ENCODE results near the gene MOV10.

Gene MOV10

DNA sequence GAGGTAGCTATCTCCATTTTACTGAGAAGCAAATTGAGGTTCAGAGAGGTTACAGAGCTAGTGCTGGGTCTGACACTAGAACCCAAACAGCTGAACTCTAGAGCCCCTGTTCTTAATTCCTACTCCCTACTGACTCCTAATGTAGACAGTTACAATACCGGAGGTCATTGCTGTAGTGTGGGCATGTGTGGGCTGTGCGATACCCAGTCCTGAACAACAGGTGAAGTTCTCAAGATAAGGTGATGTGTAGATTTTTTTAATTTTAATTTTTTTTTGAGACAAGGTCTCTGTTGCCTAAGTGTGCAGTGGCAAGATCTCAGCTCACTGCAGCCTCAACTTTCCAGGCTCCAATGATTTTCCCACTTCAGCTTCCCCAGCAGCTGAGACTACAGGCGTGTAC is 34.0 kb downstream of the MOV10 start:
- Mint-ChIP-seq H3K4me3 (no peak overlapping the region), H3K27ac (no peak overlapping the region)

GRCh38 chr1:112710159-112710558 is 35.7 kb downstream of the MOV10 start:
- DNase-seq (ENCODE audit: low spot score), result no peak
- H3K36me3 Mint-ChIP-seq (ENCODE audit: low read depth), result no peaks in the 10 kb centered on the region
- peaks cover 21% of the 10 kb centered on the region for H3K4me1 Mint-ChIP-seq (ENCODE audit: low read depth)
- H3K9me3 Mint-ChIP-seq, result no peaks in the 10 kb centered on the region
- H3K27me3 Mint-ChIP-seq (ENCODE audit: low read depth), result peaks cover 38% of the 10 kb centered on the region
- no peak overlapping the region for H3K4me3 Mint-ChIP-seq
- no peak overlapping the region for H3K27ac Mint-ChIP-seq

More for the DNA sequence above, 34.0 kb downstream of the MOV10 start:
- Mint-ChIP-seq H3K4me1 (ENCODE audit: low read depth) (peaks cover 28% of the 10 kb centered on the region), H3K9me3 (no peaks in the 10 kb centered on the region), H3K36me3 (ENCODE audit: low read depth) (no peaks in the 10 kb centered on the region), H3K27me3 (ENCODE audit: low read depth) (peaks cover 27% of the 10 kb centered on the region)
- DNase-seq (ENCODE audit: low spot score), result no peak

DNA sequence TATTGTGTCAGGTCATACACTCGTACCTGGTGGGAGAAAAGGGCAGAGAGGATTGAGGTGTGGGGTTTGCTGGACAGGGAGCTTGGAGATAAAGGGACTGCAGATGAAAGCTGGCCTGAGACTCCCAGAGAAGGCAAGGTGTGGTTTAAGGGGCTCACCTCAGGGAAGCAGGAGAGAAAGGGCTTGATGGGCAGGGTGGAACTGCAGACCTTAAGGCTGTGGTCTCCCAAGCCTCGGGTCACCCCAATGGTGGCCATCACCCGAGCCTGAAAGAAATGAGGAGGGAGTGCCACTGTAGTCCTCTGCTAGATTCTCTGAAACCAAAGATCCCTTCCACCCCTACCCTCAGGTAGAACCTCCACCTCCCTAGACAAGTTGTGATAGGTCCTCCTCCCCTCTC is 36.1 kb downstream of the MOV10 start:
- Mint-ChIP-seq H3K9me3 (no peaks in the 10 kb centered on the region), H3K36me3 (ENCODE audit: low read depth) (no peaks in the 10 kb centered on the region), H3K27ac (no peak overlapping the region), H3K4me1 (ENCODE audit: low read depth) (peaks cover 18% of the 10 kb centered on the region), H3K27me3 (ENCODE audit: low read depth) (peaks cover 38% of the 10 kb centered on the region), H3K4me3 (no peak overlapping the region)
- DNase-seq (ENCODE audit: low spot score), result no peak

GRCh38 chr1:112711041-112711440 is 36.6 kb downstream of the MOV10 start:
- peaks cover 38% of the 10 kb centered on the region for H3K27me3 Mint-ChIP-seq (ENCODE audit: low read depth)
- no peaks in the 10 kb centered on the region for H3K36me3 Mint-ChIP-seq (ENCODE audit: low read depth)
- H3K4me3 Mint-ChIP-seq, result no peak overlapping the region
- peaks cover 20% of the 10 kb centered on the region for H3K4me1 Mint-ChIP-seq (ENCODE audit: low read depth)
- H3K9me3 Mint-ChIP-seq, result no peaks in the 10 kb centered on the region
- no peak overlapping the region for H3K27ac Mint-ChIP-seq
- no peak for DNase-seq (ENCODE audit: low spot score)

DNA sequence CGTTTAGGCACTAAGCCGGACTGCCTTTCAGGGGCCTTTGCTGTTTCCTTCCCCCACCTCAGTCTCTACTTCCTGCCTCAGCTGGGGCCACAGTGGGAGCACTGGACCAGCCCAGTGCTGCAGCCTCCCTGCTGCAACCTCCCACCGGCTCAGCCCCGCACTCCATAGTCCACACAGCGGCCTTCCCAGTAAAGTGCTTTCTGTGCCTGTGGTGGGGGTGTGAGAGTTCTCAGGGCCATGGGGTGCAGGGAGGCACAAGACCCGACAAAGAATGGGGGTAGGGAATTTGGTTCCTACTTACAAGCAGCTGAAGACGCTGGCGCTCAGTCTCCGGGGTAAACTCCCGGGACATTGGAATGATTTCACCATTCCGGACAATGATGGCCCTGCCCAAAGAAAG is 37.2 kb downstream of the MOV10 start:
- H3K4me1 Mint-ChIP-seq (ENCODE audit: low read depth), result peaks cover 24% of the 10 kb centered on the region
- no peaks in the 10 kb centered on the region for H3K9me3 Mint-ChIP-seq
- DNase-seq (ENCODE audit: low spot score), result no peak
- H3K4me3 Mint-ChIP-seq, result no peak overlapping the region
- no peaks in the 10 kb centered on the region for H3K36me3 Mint-ChIP-seq (ENCODE audit: low read depth)
- no peak overlapping the region for H3K27ac Mint-ChIP-seq
- peaks cover 42% of the 10 kb centered on the region for H3K27me3 Mint-ChIP-seq (ENCODE audit: low read depth)

GRCh38 chr1:112712191-112712590 is 37.7 kb downstream of the MOV10 start:
- Mint-ChIP-seq H3K27me3 (ENCODE audit: low read depth) (peaks cover 46% of the 10 kb centered on the region), H3K9me3 (no peaks in the 10 kb centered on the region), H3K27ac (no peak overlapping the region), H3K4me1 (ENCODE audit: low read depth) (peaks cover 26% of the 10 kb centered on the region), H3K4me3 (no peak overlapping the region), H3K36me3 (ENCODE audit: low read depth) (no peaks in the 10 kb centered on the region)
- DNase-seq (ENCODE audit: low spot score), result no peak

DNA sequence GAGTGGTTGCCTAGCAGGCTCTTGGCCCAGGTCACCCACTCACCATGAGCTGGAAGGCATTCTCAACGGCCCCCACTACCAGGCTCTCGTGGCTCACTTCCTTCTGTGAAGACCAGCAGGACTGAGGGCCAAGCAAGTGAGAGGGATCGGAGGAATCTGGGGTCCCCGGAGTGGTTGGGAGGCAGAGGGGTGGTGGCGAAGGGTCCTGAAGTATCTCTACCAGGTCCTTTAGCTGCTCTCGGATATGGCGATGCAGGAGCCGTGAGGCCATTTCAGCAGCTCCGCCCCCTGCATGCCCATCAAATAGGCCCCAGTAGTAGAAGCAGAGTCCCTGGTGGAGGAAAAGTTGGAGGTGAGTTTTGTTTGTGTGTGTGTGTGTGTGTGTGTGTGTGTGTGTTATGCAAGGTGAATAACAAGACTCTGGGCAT is 38.3 kb downstream of the MOV10 start:
- H3K27me3 Mint-ChIP-seq (ENCODE audit: low read depth), result peaks cover 46% of the 10 kb centered on the region
- no peak overlapping the region for H3K4me3 Mint-ChIP-seq
- H3K4me1 Mint-ChIP-seq (ENCODE audit: low read depth), result peaks cover 23% of the 10 kb centered on the region
- no peaks in the 10 kb centered on the region for H3K9me3 Mint-ChIP-seq
- no peak for DNase-seq (ENCODE audit: low spot score)
- no peaks in the 10 kb centered on the region for H3K36me3 Mint-ChIP-seq (ENCODE audit: low read depth)
- no peak overlapping the region for H3K27ac Mint-ChIP-seq

DNA sequence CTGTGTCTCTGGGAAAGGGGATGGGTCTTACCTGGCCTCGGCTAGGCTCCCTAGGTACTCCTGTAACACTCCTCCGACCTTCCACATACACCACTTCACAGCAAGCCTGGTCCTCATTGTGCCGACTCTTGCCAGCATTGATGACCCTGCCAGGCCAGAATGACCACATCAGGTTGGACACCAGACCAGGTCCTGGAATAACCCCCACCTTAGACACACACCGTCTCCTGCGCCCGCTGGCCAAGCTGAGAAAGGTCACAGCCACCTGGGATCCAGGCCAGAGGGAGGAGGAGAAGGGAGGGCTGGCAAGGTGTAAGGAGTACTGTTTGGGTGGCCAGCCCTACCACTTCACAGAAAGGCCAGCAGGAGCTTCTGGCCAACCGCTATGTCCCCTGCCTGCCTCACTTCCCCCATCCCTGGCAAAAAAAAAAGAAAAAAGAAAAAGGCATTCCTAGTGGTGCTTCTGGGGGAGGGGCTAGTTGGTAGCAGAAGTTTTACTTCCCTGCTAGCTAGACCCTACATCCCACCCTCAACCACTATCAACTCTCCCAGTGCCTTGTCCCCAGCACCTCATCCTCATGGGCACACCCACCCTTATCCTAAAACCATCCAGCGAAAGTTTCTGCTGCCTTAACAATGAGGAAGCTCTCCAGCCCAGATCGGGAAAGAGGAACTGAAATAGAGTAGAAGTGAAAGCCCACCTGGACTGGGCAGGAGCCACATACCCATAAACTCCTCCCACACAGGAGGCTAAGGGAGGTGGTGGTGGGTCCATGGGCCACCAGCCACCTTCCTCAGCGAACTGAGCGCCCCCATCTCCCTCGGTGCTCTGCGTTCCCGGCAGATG is 39.2 kb downstream of the MOV10 start:
- H3K36me3 Mint-ChIP-seq (ENCODE audit: low read depth), result no peaks in the 10 kb centered on the region
- no peaks in the 10 kb centered on the region for H3K9me3 Mint-ChIP-seq
- peaks cover 43% of the 10 kb centered on the region for H3K27me3 Mint-ChIP-seq (ENCODE audit: low read depth)
- H3K27ac Mint-ChIP-seq, result no peak overlapping the region
- peak overlapping the region; percentile 41 for H3K4me3 Mint-ChIP-seq
- DNase-seq (ENCODE audit: low spot score), result no peak
- peaks cover 23% of the 10 kb centered on the region for H3K4me1 Mint-ChIP-seq (ENCODE audit: low read depth)

GRCh38 chr1:112714313-112715263 is 40.1 kb downstream of the MOV10 start:
- H3K4me3 Mint-ChIP-seq, result peak overlapping the region; percentile 84
- H3K27ac Mint-ChIP-seq, result no peak overlapping the region
- DNase-seq (ENCODE audit: low spot score), result no peak
- H3K9me3 Mint-ChIP-seq, result no peaks in the 10 kb centered on the region
- peaks cover 38% of the 10 kb centered on the region for H3K27me3 Mint-ChIP-seq (ENCODE audit: low read depth)
- peaks cover 23% of the 10 kb centered on the region for H3K4me1 Mint-ChIP-seq (ENCODE audit: low read depth)
- no peaks in the 10 kb centered on the region for H3K36me3 Mint-ChIP-seq (ENCODE audit: low read depth)

DNA sequence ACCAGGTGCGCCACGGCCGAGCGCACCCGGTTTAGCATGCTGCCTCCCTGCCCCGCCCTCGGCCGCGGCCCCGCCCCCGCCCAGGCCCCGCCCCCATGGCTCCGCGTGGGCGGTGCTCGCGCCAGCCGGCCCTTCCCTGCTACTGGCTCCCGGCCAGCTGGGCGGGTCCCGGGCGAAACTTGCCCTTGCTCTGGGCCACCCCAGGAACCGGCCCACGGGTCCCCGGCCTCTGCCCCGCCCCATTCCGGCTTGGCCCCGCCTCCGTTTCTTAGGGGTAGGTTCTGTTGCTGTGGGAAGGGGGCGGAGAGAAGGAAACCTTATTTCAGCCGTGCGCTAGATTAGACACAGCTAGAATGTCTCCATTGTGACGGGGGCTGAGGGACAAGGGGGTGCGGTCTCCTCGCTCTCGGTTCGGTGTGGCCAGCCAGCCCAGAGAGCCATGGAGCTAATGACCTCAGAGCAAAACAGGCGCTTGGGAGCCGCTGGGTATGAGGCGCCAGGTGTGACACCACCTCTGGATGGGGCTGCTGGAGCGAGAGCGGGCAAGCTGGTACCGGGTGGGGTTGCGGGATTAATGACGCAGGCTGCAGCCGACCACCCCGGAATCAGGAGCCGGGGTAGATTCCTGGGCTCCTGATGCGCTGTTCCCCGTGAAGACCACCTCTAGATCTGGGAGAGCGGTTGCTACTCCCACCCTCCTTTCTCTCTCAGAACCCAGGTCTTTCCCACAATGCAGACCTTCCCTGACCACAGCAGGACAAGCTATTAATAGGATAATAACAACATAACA is 41.0 kb downstream of the MOV10 start, which contains the start of gene PPM1J:
PPM1J (minus strand) TSS at position 69 of the 790 bp plus-strand sequence; CDS start at position 38, 31 bp downstream.
- peak within 1 kb of the TSS; percentile 87 for H3K4me3 Mint-ChIP-seq
- no peaks in the 10 kb centered on the region for H3K36me3 Mint-ChIP-seq (ENCODE audit: low read depth)
- peak within 1 kb of the TSS; percentile 55 for H3K27ac Mint-ChIP-seq
- peaks cover 44% of the 10 kb centered on the region for H3K27me3 Mint-ChIP-seq (ENCODE audit: low read depth)
- peak; percentile 98 for DNase-seq (ENCODE audit: low spot score)
- no peaks in the 10 kb centered on the region for H3K9me3 Mint-ChIP-seq
- peaks cover 23% of the 10 kb centered on the region for H3K4me1 Mint-ChIP-seq (ENCODE audit: low read depth)

- H3K4me3 Mint-ChIP-seq, result peak overlapping the region; percentile 87
- H3K27ac Mint-ChIP-seq, result no peak overlapping the region
- no peaks in the 10 kb centered on the region for H3K36me3 Mint-ChIP-seq (ENCODE audit: low read depth)
- peak; percentile 72 for DNase-seq (ENCODE audit: low spot score)
- peaks cover 41% of the 10 kb centered on the region for H3K27me3 Mint-ChIP-seq (ENCODE audit: low read depth)
- H3K4me1 Mint-ChIP-seq (ENCODE audit: low read depth), result peaks cover 23% of the 10 kb centered on the region
- H3K9me3 Mint-ChIP-seq, result no peaks in the 10 kb centered on the region
These were observed 41.8 kb downstream of the MOV10 start for GRCh38 chr1:112716133-112716720.

DNA sequence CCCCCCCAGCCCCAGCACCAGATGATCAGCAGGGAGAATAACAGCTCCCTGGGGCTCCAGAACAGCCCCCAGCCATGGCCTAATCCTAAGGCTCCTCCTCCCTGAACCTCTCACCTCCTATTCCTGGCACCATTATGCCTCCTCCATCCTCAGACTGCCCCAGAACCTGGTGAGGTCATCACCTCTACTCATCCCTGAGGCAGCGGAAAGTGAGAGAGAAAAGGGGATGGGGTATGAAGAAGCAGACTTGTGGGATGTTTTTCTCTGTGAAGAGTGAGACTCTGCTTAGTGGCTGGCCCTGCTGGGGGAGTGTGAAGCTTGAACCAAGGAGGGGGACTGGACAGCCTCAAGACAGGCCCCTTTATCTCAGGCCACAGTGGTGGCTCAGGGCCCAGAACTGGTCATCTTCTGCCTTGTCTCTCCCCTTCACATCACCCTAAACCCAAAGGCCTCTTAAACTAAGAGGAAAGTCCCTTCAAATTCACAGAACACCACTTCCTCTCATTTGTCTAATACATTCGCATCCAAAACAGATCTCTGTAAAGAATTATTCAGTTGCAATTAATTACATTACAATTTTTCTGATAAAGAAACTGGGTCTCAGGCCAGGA is 42.9 kb downstream of the MOV10 start:
- no peak overlapping the region for H3K4me3 Mint-ChIP-seq
- peaks cover 23% of the 10 kb centered on the region for H3K4me1 Mint-ChIP-seq (ENCODE audit: low read depth)
- H3K27me3 Mint-ChIP-seq (ENCODE audit: low read depth), result peaks cover 49% of the 10 kb centered on the region

More for the DNA sequence above, 42.9 kb downstream of the MOV10 start:
- H3K36me3 Mint-ChIP-seq (ENCODE audit: low read depth), result no peaks in the 10 kb centered on the region
- no peak for DNase-seq (ENCODE audit: low spot score)
- no peaks in the 10 kb centered on the region for H3K9me3 Mint-ChIP-seq
- no peak overlapping the region for H3K27ac Mint-ChIP-seq

All from T-helper 2 cell treated with Interferon-gamma antibody and Interleukin-4, amounts not matched to agents 5 μg/mL and 100 μg/mL, for 36 hours (primary cell).